ENCODE results near the gene CPLANE2. TPM values are rescaled to one million over a fixed set of nuclear protein-coding genes. Genes with fewer than 3 reads are reported as not detected.

CPLANE2 gene
- 3.5 TPM for total RNA-seq (ENCODE audit: unreplicated experiment)
- long read RNA-seq, partial matches to known transcripts: 0 of 1 reads
- long read RNA-seq, other reads (novel, unspliced or antisense): 0 of 1 reads

- peak; percentile 96 for DNase-seq
- Mint-ChIP-seq H3K4me1 (ENCODE audit: low read depth, unreplicated experiment) (peaks cover 14% of the 10 kb centered on the region), H3K9me3 (ENCODE audit: unreplicated experiment) (peaks cover 5% of the 10 kb centered on the region), H3K36me3 (ENCODE audit: unreplicated experiment) (no peaks in the 10 kb centered on the region), H3K4me3 (ENCODE audit: unreplicated experiment) (peak within 1 kb of the TSS; percentile 84), H3K27ac (ENCODE audit: unreplicated experiment) (peak within 1 kb of the TSS; percentile 84), H3K27me3 (ENCODE audit: unreplicated experiment) (peaks cover 5% of the 10 kb centered on the region)
- TF ChIP-seq, protein P1, sequence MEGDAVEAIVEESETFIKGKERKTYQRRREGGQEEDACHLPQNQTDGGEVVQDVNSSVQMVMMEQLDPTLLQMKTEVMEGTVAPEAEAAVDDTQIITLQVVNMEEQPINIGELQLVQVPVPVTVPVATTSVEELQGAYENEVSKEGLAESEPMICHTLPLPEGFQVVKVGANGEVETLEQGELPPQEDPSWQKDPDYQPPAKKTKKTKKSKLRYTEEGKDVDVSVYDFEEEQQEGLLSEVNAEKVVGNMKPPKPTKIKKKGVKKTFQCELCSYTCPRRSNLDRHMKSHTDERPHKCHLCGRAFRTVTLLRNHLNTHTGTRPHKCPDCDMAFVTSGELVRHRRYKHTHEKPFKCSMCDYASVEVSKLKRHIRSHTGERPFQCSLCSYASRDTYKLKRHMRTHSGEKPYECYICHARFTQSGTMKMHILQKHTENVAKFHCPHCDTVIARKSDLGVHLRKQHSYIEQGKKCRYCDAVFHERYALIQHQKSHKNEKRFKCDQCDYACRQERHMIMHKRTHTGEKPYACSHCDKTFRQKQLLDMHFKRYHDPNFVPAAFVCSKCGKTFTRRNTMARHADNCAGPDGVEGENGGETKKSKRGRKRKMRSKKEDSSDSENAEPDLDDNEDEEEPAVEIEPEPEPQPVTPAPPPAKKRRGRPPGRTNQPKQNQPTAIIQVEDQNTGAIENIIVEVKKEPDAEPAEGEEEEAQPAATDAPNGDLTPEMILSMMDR (IDR thresholded peaks at IDR 0.05; ENCODE audit: partially characterized antibody, unreplicated experiment): no peak
Measured at GRCh38 chr1:16236511-16237342, at the start of gene CPLANE2. TSS of gene CPLANE2 (minus strand) at chr1:16237183. CDS start at chr1:16236742, 441 bp downstream.

DNA sequence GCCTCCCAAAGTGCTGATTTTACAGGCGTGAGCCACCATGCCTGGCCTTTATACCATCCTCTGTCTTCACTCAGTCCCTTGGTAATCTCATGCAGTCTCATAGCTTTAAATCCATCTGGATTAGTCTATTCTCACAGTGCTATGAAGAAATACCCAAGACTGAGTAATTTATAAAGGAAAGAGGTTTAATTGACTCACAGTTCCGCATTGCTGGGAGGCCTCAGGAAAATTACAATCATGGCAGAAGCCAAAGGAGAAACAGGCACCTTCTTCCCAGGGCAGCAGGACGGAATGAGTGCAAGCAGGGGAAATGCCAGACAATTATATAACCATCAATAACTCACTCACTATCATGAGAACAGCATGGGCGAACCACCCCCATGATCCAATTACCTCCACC is 49.1 kb upstream of the CPLANE2 start:
- TF ChIP-seq, protein P1 (IDR thresholded peaks at IDR 0.05; ENCODE audit: partially characterized antibody, unreplicated experiment): no peak
- Mint-ChIP-seq H3K4me3 (ENCODE audit: unreplicated experiment) (no peak overlapping the region), H3K9me3 (ENCODE audit: unreplicated experiment) (peaks cover 3% of the 10 kb centered on the region), H3K27ac (ENCODE audit: unreplicated experiment) (no peak overlapping the region), H3K36me3 (ENCODE audit: unreplicated experiment) (no peaks in the 10 kb centered on the region), H3K4me1 (ENCODE audit: low read depth, unreplicated experiment) (no peaks in the 10 kb centered on the region), H3K27me3 (ENCODE audit: unreplicated experiment) (peaks cover 2% of the 10 kb centered on the region)
- DNase-seq: no peak

- Mint-ChIP-seq H3K9me3 (ENCODE audit: unreplicated experiment) (no peaks in the 10 kb centered on the region), H3K27ac (ENCODE audit: unreplicated experiment) (no peak overlapping the region), H3K4me3 (ENCODE audit: unreplicated experiment) (no peak overlapping the region), H3K36me3 (ENCODE audit: unreplicated experiment) (no peaks in the 10 kb centered on the region), H3K4me1 (ENCODE audit: low read depth, unreplicated experiment) (no peaks in the 10 kb centered on the region), H3K27me3 (ENCODE audit: unreplicated experiment) (peaks cover 2% of the 10 kb centered on the region)
- TF ChIP-seq, protein P1 (IDR thresholded peaks at IDR 0.05; ENCODE audit: partially characterized antibody, unreplicated experiment): no peak
- no peak for DNase-seq
Measured at GRCh38 chr1:16281765-16282164, 44.8 kb upstream of the CPLANE2 start.

DNA sequence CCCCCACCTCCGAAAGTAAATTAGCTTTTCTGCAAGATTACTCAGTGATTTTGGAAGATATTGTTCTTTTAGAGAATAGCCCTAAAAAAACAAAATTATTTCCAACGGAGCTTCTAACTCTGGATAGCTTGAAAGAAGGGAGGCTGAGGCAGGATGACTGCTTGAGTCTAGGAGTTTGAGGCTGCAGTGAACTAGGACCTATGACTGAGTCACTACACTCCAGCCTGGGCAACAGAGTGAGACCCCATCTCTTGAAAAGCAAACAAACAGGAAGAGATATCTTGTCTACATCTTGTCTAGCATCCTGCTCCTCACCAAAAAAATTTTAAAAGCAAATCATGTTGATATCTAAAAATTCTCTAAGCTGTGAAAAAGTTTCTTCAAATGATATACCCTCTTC is 42.2 kb upstream of the CPLANE2 start:
- Mint-ChIP-seq H3K9me3 (ENCODE audit: unreplicated experiment) (no peaks in the 10 kb centered on the region), H3K27me3 (ENCODE audit: unreplicated experiment) (peaks cover 2% of the 10 kb centered on the region), H3K27ac (ENCODE audit: unreplicated experiment) (no peak overlapping the region), H3K36me3 (ENCODE audit: unreplicated experiment) (no peaks in the 10 kb centered on the region), H3K4me3 (ENCODE audit: unreplicated experiment) (no peak overlapping the region), H3K4me1 (ENCODE audit: low read depth, unreplicated experiment) (no peaks in the 10 kb centered on the region)
- TF ChIP-seq, protein P1 (IDR thresholded peaks at IDR 0.05; ENCODE audit: partially characterized antibody, unreplicated experiment): no peak
- no peak for DNase-seq

All from glutamatergic neuron (in vitro differentiated cells).